ENCODE data around the gene NYAP2. TPM values are rescaled to one million over a fixed set of nuclear protein-coding genes. Genes with fewer than 3 reads are reported as not detected.

NYAP2 gene
- total RNA-seq, 2 experiments from 2014 or later: not detected

GRCh38 chr2:225620227-225620626 lies 220.7 kb downstream of the NYAP2 start:
- ChIA-PET CTCF (no interaction called here), POLR2A (no interaction called here)
- Mint-ChIP-seq H3K4me3 (no peak overlapping the region), H3K4me1 (ENCODE audit: low read depth) (no peaks in the 10 kb centered on the region), H3K36me3 (no peaks in the 10 kb centered on the region), H3K9me3 (no peaks in the 10 kb centered on the region), H3K27me3 (peaks cover 1% of the 10 kb centered on the region), H3K27ac (no peak overlapping the region)
- no peak for DNase-seq
- intact Hi-C loops (cut with micrococcal nuclease): no loop called here

GRCh38 chr2:225630824-225631533 lies 231.5 kb downstream of the NYAP2 start:
- H3K27ac Mint-ChIP-seq: no peak overlapping the region
- no peak for DNase-seq
- CTCF ChIA-PET: no interaction called here
- no peak overlapping the region for H3K4me3 Mint-ChIP-seq
- H3K4me1 Mint-ChIP-seq (ENCODE audit: low read depth): peaks cover 4% of the 10 kb centered on the region
- H3K36me3 Mint-ChIP-seq: no peaks in the 10 kb centered on the region
- H3K27me3 Mint-ChIP-seq: peaks cover 4% of the 10 kb centered on the region
- POLR2A ChIA-PET: no interaction called here
- intact Hi-C loops (cut with micrococcal nuclease): no loop called here
- no peaks in the 10 kb centered on the region for H3K9me3 Mint-ChIP-seq

GRCh38 chr2:225632351-225632750 lies 232.8 kb downstream of the NYAP2 start:
- H3K27me3 Mint-ChIP-seq: peaks cover 4% of the 10 kb centered on the region
- DNase-seq: no peak
- no peaks in the 10 kb centered on the region for H3K9me3 Mint-ChIP-seq
- no peak overlapping the region for H3K4me3 Mint-ChIP-seq
- ChIA-PET CTCF (interaction anchor here (0.5 kb wide), 1 partner anchor 300 kb away, joined by 3 read pairs; no protein-coding TSS in a partner anchor), POLR2A (no interaction called here)
- H3K4me1 Mint-ChIP-seq (ENCODE audit: low read depth): peaks cover 4% of the 10 kb centered on the region
- intact Hi-C loops (cut with micrococcal nuclease): no loop called here
- H3K36me3 Mint-ChIP-seq: no peaks in the 10 kb centered on the region
- no peak overlapping the region for H3K27ac Mint-ChIP-seq

- peaks cover 4% of the 10 kb centered on the region for H3K27me3 Mint-ChIP-seq
- DNase-seq: no peak
- H3K4me1 Mint-ChIP-seq (ENCODE audit: low read depth): no peaks in the 10 kb centered on the region
- no peaks in the 10 kb centered on the region for H3K9me3 Mint-ChIP-seq
- intact Hi-C loops (cut with micrococcal nuclease): no loop called here
- no peaks in the 10 kb centered on the region for H3K36me3 Mint-ChIP-seq
- no peak overlapping the region for H3K4me3 Mint-ChIP-seq
- no peak overlapping the region for H3K27ac Mint-ChIP-seq
- ChIA-PET POLR2A (no interaction called here), CTCF (no interaction called here)
Observed at GRCh38 chr2:225636558-225636957, 237.0 kb downstream of the NYAP2 start.

- intact Hi-C loops (cut with micrococcal nuclease): no loop called here
- POLR2A ChIA-PET: no interaction called here
- Mint-ChIP-seq H3K27me3 (peaks cover 4% of the 10 kb centered on the region), H3K36me3 (no peaks in the 10 kb centered on the region), H3K27ac (no peak overlapping the region), H3K4me1 (ENCODE audit: low read depth) (no peaks in the 10 kb centered on the region), H3K4me3 (no peak overlapping the region), H3K9me3 (no peaks in the 10 kb centered on the region)
- DNase-seq: no peak
- CTCF ChIA-PET: no interaction called here
Observed at GRCh38 chr2:225637259-225637658, 237.7 kb downstream of the NYAP2 start.

- Mint-ChIP-seq H3K4me1 (ENCODE audit: low read depth) (no peaks in the 10 kb centered on the region), H3K27ac (no peak overlapping the region), H3K36me3 (no peaks in the 10 kb centered on the region), H3K9me3 (no peaks in the 10 kb centered on the region), H3K27me3 (peaks cover 2% of the 10 kb centered on the region), H3K4me3 (no peak overlapping the region)
- ChIA-PET CTCF (no interaction called here), POLR2A (no interaction called here)
- no peak for DNase-seq
- intact Hi-C loops (cut with micrococcal nuclease): no loop called here
Observed at GRCh38 chr2:225640550-225640949, 241.0 kb downstream of the NYAP2 start.

- ChIA-PET POLR2A (interaction anchor here (1.1 kb wide), 1 partner anchor 9 kb away, joined by 3 read pairs; no protein-coding TSS in a partner anchor), CTCF (interaction anchor here (0.6 to 0.8 kb wide), 2 partner anchors 13 to 16 kb away, joined by 3 read pairs; no protein-coding TSS in a partner anchor)
- intact Hi-C loops (cut with micrococcal nuclease): no loop called here
- peaks cover 2% of the 10 kb centered on the region for H3K27me3 Mint-ChIP-seq
- H3K4me1 Mint-ChIP-seq (ENCODE audit: low read depth): no peaks in the 10 kb centered on the region
- H3K9me3 Mint-ChIP-seq: no peaks in the 10 kb centered on the region
- no peaks in the 10 kb centered on the region for H3K36me3 Mint-ChIP-seq
- H3K4me3 Mint-ChIP-seq: no peak overlapping the region
- DNase-seq: no peak
- H3K27ac Mint-ChIP-seq: no peak overlapping the region
Observed at GRCh38 chr2:225649274-225649673, 249.8 kb downstream of the NYAP2 start.

- no peaks in the 10 kb centered on the region for H3K4me1 Mint-ChIP-seq (ENCODE audit: low read depth)
- H3K4me3 Mint-ChIP-seq: no peak overlapping the region
- no peaks in the 10 kb centered on the region for H3K9me3 Mint-ChIP-seq
- peaks cover 5% of the 10 kb centered on the region for H3K27me3 Mint-ChIP-seq
- DNase-seq: no peak
- intact Hi-C loops (cut with micrococcal nuclease): loop anchor here (10.0 kb wide), 1 partner anchor 1295 kb away; no protein-coding TSS in a partner anchor
- no peaks in the 10 kb centered on the region for H3K36me3 Mint-ChIP-seq
- H3K27ac Mint-ChIP-seq: no peak overlapping the region
- CTCF ChIA-PET: interaction anchor here (0.6 to 2.7 kb wide), 3 partner anchors 9 to 15 kb away, joined by 3 to 15 read pairs (median 6); no protein-coding TSS in a partner anchor
- POLR2A ChIA-PET: no interaction called here
Observed at GRCh38 chr2:225650041-225650440, 250.5 kb downstream of the NYAP2 start.

GRCh38 chr2:225660262-225661131 lies 261.0 kb downstream of the NYAP2 start:
- ChIA-PET POLR2A (no interaction called here), CTCF (interaction anchor here (0.6 to 5.9 kb wide), 19 partner anchors 9 to 1564 kb away, joined by 3 to 89 read pairs (median 3); no protein-coding TSS in a partner anchor)
- Mint-ChIP-seq H3K36me3 (no peaks in the 10 kb centered on the region), H3K4me1 (ENCODE audit: low read depth) (no peaks in the 10 kb centered on the region), H3K27ac (no peak overlapping the region), H3K4me3 (no peak overlapping the region), H3K27me3 (peaks cover 14% of the 10 kb centered on the region), H3K9me3 (no peaks in the 10 kb centered on the region)
- intact Hi-C loops (cut with micrococcal nuclease): loop anchor here (1.0 to 5.0 kb wide), 4 partner anchors 377 to 733 kb away; no protein-coding TSS in a partner anchor
- DNase-seq: peak; percentile 83

- Mint-ChIP-seq H3K36me3 (no peaks in the 10 kb centered on the region), H3K27ac (no peak overlapping the region), H3K4me3 (no peak overlapping the region), H3K9me3 (no peaks in the 10 kb centered on the region), H3K4me1 (ENCODE audit: low read depth) (no peaks in the 10 kb centered on the region), H3K27me3 (peaks cover 14% of the 10 kb centered on the region)
- ChIA-PET POLR2A (no interaction called here), CTCF (interaction anchor here (0.6 to 5.9 kb wide), 4 partner anchors 228 to 1138 kb away, joined by 3 to 89 read pairs (median 4); partner anchors contain the start of gene IRS1)
- intact Hi-C loops (cut with micrococcal nuclease): loop anchor here (5.0 kb wide), 1 partner anchor 735 kb away; no protein-coding TSS in a partner anchor
- no peak for DNase-seq
Observed at GRCh38 chr2:225662101-225662500, 262.6 kb downstream of the NYAP2 start.

GRCh38 chr2:225667445-225667844 lies 267.9 kb downstream of the NYAP2 start:
- intact Hi-C loops (cut with micrococcal nuclease): loop anchor here (5.0 kb wide), 1 partner anchor 540 kb away; no protein-coding TSS in a partner anchor
- CTCF ChIA-PET: interaction anchor here (1.1 to 1.3 kb wide), 2 partner anchors 9 to 384 kb away, joined by 3 read pairs; no protein-coding TSS in a partner anchor
- Mint-ChIP-seq H3K4me1 (ENCODE audit: low read depth) (no peaks in the 10 kb centered on the region), H3K27ac (no peak overlapping the region), H3K36me3 (no peaks in the 10 kb centered on the region), H3K9me3 (no peaks in the 10 kb centered on the region), H3K4me3 (no peak overlapping the region), H3K27me3 (peaks cover 7% of the 10 kb centered on the region)
- POLR2A ChIA-PET: no interaction called here
- DNase-seq: no peak
